ENCODE data around the gene CHD1L.
"Not testable (repeated sequence)": the region's sequence is repeated elsewhere in the genome, so short reads cannot be mapped to it uniquely, and the experiment has no call there.

The CHD1L gene

DNA sequence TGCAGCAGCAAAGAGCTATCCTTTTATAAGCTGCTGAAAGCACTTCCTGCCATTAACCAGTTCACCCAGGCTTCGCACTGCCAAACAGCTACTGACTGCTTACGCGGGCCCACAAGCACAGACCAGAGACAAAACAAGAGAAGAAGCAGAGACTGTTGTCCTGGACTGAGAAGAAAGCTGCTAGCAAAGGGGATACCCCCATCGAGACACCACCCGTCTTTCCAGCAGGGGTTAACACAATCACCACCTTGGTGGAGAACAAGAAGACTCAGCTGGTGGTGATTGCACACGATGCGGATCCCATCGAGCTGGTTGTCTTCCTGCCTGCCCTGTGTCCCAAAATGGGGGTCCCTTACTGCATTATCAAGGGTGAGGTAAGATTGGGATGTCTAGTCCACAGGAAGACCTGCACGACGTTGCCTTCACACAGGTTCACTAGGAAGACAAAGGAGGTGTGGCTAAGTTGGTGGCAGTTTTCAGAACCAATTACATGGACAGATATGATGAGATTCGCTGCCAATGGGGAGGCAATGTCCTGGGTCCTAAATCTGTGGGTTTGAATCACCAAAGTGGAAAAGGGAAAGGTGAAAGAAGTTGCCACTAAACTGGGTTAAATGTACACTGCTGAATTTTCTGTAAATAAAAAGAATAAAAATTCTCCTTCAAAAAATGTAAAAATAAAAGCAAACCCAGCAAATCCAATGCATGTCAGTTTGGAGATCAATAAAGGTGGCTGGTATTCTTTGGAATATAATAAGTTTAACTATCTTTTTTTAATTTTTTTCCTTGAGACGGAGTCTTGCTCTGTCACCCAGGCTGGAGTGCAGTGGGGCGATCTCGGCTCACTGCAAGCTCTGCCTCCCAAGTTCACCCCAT is 18.5 kb upstream of the CHD1L start:
- POLR2A ChIA-PET, result interaction anchor here (0.8 kb wide), 1 partner anchor 139 kb away, joined by 3 read pairs; no protein-coding TSS in a partner anchor
- no peak for DNase-seq (ENCODE audit: extremely low spot score)
- CTCF ChIA-PET, result no interaction called here
- TF ChIP-seq FOXK2 (IDR thresholded peaks at IDR 0.05), result no peak
- no peak for TF ChIP-seq HDGF (IDR thresholded peaks at IDR 0.05; ENCODE audit: borderline replicate concordance)
- TF ChIP-seq BHLHE40 (IDR thresholded peaks at IDR 0.05; ENCODE audit: borderline replicate concordance), result no peak
- TF ChIP-seq TARDBP (IDR thresholded peaks at IDR 0.05), result no peak
- no peak for TF ChIP-seq CTBP1 (IDR thresholded peaks at IDR 0.05; ENCODE audit: borderline replicate concordance)
- no peak for TF ChIP-seq NFRKB (IDR thresholded peaks at IDR 0.05)
- TF ChIP-seq SUZ12 (IDR thresholded peaks at IDR 0.05), result no peak
- no peak for TF ChIP-seq ZNF384 (IDR thresholded peaks at IDR 0.05)
- TF ChIP-seq LEF1 (IDR thresholded peaks at IDR 0.05; ENCODE audit: borderline replicate concordance), result no peak
- TF ChIP-seq SP1 (IDR thresholded peaks at IDR 0.05), result no peak
- no peak for TF ChIP-seq ELF4 (IDR thresholded peaks at IDR 0.05)
- no peak for TF ChIP-seq FOXM1 (IDR thresholded peaks at IDR 0.05; ENCODE audit: borderline replicate concordance)
- no peak for TF ChIP-seq L3MBTL2 (conservative IDR thresholded peaks at IDR 0.05)
- TF ChIP-seq, protein P1, sequence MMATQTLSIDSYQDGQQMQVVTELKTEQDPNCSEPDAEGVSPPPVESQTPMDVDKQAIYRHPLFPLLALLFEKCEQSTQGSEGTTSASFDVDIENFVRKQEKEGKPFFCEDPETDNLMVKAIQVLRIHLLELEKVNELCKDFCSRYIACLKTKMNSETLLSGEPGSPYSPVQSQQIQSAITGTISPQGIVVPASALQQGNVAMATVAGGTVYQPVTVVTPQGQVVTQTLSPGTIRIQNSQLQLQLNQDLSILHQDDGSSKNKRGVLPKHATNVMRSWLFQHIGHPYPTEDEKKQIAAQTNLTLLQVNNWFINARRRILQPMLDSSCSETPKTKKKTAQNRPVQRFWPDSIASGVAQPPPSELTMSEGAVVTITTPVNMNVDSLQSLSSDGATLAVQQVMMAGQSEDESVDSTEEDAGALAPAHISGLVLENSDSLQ (IDR thresholded peaks at IDR 0.05), result no peak
- no peak for TF ChIP-seq FOXA1 (IDR thresholded peaks at IDR 0.05)
- TF ChIP-seq ARNT (IDR thresholded peaks at IDR 0.05), result no peak

DNA sequence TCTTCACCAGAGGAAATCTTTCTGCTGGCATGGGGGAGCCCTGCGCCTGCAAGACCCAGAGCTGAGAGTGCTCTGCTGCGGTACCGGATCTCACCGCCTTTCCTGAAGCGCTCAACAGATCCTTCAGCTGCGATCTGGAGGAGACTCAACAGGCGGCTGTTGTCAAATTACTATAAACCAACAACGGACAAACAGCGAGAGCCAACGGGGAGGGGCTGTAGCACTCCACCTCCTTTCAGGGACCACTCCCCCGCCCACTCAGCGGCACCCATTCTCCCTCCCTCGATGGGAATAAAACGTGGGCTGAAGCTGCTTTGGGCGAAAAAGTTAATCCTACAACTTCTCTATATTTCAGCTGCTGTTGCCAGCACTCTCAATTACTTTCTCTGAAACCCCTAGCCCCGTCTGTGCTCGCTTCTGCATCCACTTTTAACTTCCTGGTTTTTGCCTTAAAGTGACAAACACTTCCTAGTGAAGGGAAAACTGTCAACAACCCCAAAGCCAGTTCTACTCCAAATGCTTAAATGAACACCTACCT is 17.2 kb upstream of the CHD1L start, which contains the start of gene FMO5:
TSS of gene FMO5 (minus strand) at position 147 of the 538 bp plus-strand sequence. CDS start 310 bp downstream, outside the sequence.
- ChIA-PET CTCF (no interaction called here), POLR2A (interaction anchor here (1.0 kb wide), 1 partner anchor 17 kb away, joined by 3 read pairs; the partner anchor contains the start of gene CHD1L)
- TF ChIP-seq ZNF384 (IDR thresholded peaks at IDR 0.05) (no peak), HDGF (IDR thresholded peaks at IDR 0.05; ENCODE audit: borderline replicate concordance) (no peak), SP1 (IDR thresholded peaks at IDR 0.05) (no peak), BHLHE40 (IDR thresholded peaks at IDR 0.05; ENCODE audit: borderline replicate concordance) (no peak), FOXM1 (IDR thresholded peaks at IDR 0.05; ENCODE audit: borderline replicate concordance) (no peak), FOXA1 (IDR thresholded peaks at IDR 0.05) (no peak), FOXK2 (IDR thresholded peaks at IDR 0.05) (no peak), CTBP1 (IDR thresholded peaks at IDR 0.05; ENCODE audit: borderline replicate concordance) (no peak), NFRKB (IDR thresholded peaks at IDR 0.05) (no peak), TARDBP (IDR thresholded peaks at IDR 0.05) (no peak), L3MBTL2 (conservative IDR thresholded peaks at IDR 0.05) (peak; percentile 59; the same call in 1 of the 2 replicates), ELF4 (IDR thresholded peaks at IDR 0.05) (peak; percentile 23; the same call in 1 of the 2 replicates), SUZ12 (IDR thresholded peaks at IDR 0.05) (no peak)
- TF ChIP-seq, protein P1 (IDR thresholded peaks at IDR 0.05), result no peak
- peak; percentile 74 for DNase-seq (ENCODE audit: extremely low spot score)

DNA sequence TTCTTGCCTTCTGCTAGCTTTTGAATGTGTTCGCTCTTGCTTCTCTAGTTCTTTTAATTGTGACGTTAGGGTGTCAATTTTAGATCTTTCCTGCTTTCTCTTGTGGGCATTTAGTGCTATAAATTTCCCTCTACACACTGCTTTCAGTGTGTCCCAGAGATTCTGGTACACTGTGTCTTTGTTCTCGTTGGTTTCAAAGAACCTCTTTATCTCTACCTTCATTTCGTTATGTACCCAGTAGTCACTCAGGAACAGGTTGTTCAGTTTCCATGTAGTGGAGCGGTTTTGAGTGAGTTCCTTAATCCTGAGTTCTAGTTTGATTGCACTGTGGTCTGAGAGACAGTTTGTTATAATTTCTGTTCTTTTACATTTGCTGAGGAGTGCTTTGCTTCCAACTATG is 11.5 kb upstream of the CHD1L start:
- DNase-seq (ENCODE audit: extremely low spot score); CTCF ChIA-PET; POLR2A ChIA-PET: not testable (repeated sequence)

DNA sequence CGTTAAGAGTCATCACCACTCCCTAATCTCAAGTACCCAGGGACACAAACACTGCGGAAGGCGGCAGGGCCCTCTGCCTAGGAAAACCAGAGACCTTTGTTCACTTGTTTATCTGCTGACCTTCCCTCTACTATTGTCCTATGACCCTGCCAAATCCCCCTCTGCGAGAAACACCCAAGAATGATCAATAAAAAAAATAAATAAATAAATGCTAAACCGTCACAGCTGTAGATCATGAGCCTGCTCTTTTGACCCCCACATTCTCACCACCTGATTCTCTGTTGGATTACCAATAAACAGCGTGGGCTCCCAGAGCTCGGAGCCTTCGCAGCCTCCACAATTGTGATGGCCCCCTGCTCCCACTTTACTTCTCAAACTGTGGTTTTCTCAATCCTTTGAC is 8.6 kb upstream of the CHD1L start:
- CTCF ChIA-PET; DNase-seq (ENCODE audit: extremely low spot score); POLR2A ChIA-PET: not testable (repeated sequence)

DNA sequence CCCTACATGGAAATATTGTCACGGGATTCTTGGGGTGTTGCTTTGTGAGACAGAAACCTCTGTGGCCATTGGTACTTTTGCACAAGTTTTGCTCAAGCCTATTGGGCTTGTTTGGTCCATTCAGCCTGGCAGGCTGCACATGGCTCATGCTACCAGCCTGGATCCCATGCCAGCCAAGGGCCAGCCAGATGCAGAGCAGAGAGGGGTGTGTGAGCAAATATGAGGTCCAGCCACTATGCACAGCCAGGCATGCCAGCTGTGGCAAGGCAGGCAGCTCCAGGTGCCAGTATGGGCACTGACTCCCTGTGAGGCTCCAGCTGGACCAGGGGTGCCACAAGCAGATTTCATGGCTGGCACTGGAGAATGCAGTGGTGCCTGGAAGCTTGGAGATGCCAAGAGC is 6.7 kb upstream of the CHD1L start:
- TF ChIP-seq NFRKB (IDR thresholded peaks at IDR 0.05), result no peak
- no peak for TF ChIP-seq ZNF384 (IDR thresholded peaks at IDR 0.05)
- TF ChIP-seq FOXM1 (IDR thresholded peaks at IDR 0.05; ENCODE audit: borderline replicate concordance), result no peak
- TF ChIP-seq, protein P1 (IDR thresholded peaks at IDR 0.05), result no peak
- TF ChIP-seq BHLHE40 (IDR thresholded peaks at IDR 0.05; ENCODE audit: borderline replicate concordance), result no peak
- TF ChIP-seq SP1 (IDR thresholded peaks at IDR 0.05), result no peak
- TF ChIP-seq ELF4 (IDR thresholded peaks at IDR 0.05), result no peak
- DNase-seq (ENCODE audit: extremely low spot score), result no peak
- CTCF ChIA-PET, result no interaction called here
- POLR2A ChIA-PET, result no interaction called here

DNA sequence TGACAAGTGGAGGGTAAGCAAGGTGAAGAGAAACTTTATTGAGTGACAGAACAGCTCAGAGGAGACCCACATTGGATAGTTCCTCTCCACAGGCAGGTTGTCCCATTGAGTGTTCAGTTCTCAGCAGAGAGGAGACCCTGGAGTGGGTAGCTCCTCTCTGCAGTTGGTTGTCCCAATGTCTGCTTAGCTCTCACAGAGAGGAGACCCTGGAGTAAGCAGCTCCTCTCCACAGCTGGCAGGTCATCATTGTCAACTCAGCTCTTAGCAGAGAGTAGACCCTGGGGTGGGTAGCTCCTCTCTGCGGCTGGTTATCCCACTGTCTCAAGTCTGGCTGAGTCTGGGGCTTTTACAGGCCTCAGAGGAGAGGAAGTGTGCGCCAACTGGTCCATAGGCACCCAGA is 6.0 kb upstream of the CHD1L start:
- ChIA-PET CTCF (no interaction called here), POLR2A (no interaction called here)
- no peak for DNase-seq (ENCODE audit: extremely low spot score)
- TF ChIP-seq BHLHE40 (IDR thresholded peaks at IDR 0.05; ENCODE audit: borderline replicate concordance) (no peak), FOXK2 (IDR thresholded peaks at IDR 0.05) (no peak), ZNF384 (IDR thresholded peaks at IDR 0.05) (no peak), TARDBP (IDR thresholded peaks at IDR 0.05) (no peak), SUZ12 (IDR thresholded peaks at IDR 0.05) (no peak), L3MBTL2 (conservative IDR thresholded peaks at IDR 0.05) (no peak), NFRKB (IDR thresholded peaks at IDR 0.05) (no peak)
- TF ChIP-seq, protein P1 (IDR thresholded peaks at IDR 0.05), result no peak

Data from HEK293T (cell line).